Astrocyte (in vitro differentiated cells and primary cell): ENCODE data around the gene PPIE.

ENCODE experiments used
- CTCF ChIP-seq: IDR thresholded peaks from 2 replicates; pipeline ENCODE4 v1.5.1; 2011; ENCODE audit warnings: low read depth, mild to moderate bottlenecking, inconsistent platforms, low read length, moderate library complexity; ENCODE audit not compliant: insufficient read depth
- EZH2 ChIP-seq: IDR thresholded peaks from 2 replicates; pipeline ENCODE4 v1.6.1; 2012; ENCODE audit warnings: mild to moderate bottlenecking, low read length, inconsistent platforms; ENCODE audit not compliant: insufficient read depth

GRCh38 chr1:39727932-39728317 is 10.8 kb upstream of the PPIE start:
- no peak for TF ChIP-seq CTCF
- TF ChIP-seq EZH2: no peak
